HG02678 (cell line): ENCODE measurements around the gene ZBTB38.

Source experiments
- ATAC-seq: cut with Tn5 transposase; IDR thresholded peaks from one replicate; pipeline ENCODE4 v1.9.1; 2021; ENCODE audit warnings: mild to moderate bottlenecking, moderate library complexity; ENCODE audit not compliant: unreplicated experiment

ZBTB38 gene

DNA sequence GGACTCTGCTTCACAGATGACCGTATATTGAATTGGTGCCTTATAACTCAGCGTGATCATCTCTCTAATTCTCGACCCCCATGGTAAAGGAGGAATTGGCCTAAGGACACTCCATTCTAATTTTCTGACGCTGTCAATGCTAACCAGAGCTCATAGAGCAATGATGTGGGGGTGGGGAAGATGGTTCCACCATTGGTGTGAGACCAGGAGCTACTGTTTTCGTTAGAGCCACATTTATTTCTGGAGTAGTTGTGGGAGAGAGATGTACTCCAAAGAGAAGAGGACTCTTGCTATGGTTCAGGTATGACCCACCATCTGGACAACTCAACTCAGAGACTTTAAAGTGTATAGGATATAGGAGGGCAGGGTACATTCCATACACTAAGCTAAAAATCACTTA, 16.3 kb downstream of the ZBTB38 start:
- ATAC-seq = no peak

DNA sequence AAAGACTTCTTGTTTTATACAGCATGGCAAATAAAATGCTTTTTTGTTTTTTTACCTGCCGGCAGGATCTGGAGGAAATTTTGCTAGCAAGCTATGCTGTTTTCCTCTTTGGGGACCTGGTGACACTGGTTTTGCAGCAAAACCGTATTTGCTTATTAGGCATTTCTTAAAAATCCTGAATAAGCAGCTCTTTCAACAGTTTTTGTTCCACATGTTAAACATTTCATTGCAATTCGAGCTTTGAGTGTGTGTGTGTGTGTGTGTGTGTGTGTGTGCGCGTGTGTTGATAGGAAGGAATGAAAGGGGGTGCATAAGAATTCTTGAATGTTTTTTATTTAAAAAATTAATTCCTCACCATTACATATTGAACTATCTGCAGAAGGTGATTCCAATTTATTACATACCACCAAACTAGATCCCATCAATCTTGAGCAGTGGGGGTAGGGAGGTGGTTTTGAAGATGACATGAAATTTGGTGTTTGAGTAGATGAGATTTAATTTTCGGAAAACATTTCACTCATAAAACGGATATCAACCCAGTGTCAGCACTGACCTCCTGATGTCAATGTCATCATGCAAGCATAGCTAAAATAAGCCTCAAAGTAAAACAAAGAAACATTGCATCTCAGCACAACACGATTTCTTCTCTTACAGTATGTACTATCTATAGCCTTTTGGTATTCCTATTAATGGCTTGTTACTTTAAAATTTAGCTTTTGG, 17.3 kb downstream of the ZBTB38 start:
- no peak for ATAC-seq

DNA sequence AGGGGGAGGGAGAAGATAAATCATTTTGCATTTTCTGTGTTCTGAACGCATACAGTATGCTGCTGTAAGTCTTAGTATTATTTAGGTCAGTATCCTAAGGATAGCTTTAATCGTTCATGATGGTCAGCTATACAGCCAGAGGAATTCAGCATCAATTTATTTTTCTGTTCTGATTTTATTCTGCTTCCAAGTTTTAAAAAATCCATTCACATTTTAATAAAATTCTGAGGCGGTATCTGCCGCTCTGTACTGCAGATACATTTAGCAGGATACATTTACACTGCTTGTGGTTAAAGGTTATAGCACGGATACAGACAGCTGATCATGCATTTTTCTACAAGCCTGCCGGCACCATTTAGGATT, 17.8 kb downstream of the ZBTB38 start:
- no peak for ATAC-seq

DNA sequence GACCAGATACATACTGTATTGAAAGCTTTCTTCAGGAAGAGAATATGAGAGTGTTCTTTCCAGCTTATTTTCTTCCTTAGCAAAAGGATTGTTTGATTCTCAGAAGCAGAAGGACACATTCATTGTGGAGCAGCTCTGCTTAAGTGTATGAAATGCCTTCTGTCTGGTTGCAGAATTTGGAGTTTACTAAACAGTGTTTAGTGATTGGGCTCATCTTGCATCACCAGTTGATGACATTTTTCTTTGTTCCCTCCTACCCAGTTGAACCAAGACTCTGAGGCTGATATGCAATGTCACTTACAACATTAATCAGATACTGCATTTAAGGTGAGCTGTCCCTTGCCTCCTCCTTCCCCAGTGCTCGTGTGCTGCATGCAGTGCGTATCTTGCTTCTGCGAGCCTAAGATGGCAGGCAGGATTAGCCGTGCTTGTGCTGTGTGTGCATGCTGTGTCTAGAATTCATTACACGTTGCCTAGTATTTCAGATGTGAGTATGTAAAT, 18.4 kb downstream of the ZBTB38 start:
- ATAC-seq = no peak

- ATAC-seq = no peak
Observed at GRCh38 chr3:141387516-141387915, 19.2 kb downstream of the ZBTB38 start.

- no peak for ATAC-seq
Observed at GRCh38 chr3:141388395-141388794, 20.1 kb downstream of the ZBTB38 start.

DNA sequence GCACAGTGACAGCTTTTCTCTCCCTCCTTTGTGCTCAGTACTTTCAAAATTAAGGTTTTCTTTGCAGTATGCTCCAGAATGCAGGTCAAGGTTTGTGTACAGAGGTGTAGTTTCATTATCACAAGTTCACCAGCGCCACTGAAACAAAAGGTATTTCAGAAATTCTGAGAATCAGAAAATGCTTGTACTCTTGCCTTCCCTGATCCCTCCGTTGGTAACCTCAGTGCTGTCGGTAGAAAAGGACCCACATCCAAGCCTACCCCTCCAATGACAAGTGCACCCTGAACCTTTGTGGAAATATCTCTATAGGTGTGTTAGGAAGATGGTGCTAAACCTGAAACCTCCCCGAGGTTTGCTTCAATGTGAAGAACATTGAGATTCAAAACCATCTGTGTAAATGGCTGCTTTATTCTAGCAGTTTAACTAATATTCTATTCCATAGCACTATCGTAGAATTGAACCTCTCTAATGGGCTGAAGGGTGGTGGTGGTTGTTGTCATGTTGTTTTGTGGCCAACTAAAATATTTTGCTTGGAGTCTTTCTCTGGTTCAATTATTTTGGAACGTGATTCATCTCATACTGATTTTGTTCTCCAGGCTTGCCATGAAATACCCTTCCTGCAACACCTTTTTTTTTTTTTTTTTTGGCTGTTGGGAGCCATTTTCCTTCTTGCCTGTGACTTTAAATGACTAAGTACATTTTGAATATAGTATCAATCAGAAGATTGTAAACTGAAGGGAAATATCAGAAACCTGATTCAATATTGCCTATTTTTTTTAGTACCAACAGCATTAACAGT, 20.7 kb downstream of the ZBTB38 start:
- ATAC-seq = peak; percentile 63

- no peak for ATAC-seq
Observed at GRCh38 chr3:141389703-141390102, 21.4 kb downstream of the ZBTB38 start.

GRCh38 chr3:141390747-141391146, 22.4 kb downstream of the ZBTB38 start:
- no peak for ATAC-seq

- no peak for ATAC-seq
Observed at GRCh38 chr3:141391298-141391990, 23.1 kb downstream of the ZBTB38 start.

DNA sequence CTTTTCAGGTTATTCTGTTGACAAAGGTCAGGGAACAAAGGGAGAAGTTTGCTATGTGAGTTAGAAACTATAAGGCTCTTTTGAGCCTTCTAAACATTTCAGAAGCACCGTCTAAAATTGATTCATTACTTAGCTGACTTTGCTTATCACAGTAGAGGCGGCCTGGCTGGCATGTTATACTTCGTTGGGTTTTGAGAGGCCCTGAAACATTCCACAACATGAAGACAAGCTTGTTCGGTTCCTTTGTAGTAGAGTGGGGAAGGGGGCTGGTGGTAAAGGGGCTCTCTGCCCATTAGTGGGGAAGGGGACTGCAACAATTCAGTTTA, 23.6 kb downstream of the ZBTB38 start:
- ATAC-seq = no peak

DNA sequence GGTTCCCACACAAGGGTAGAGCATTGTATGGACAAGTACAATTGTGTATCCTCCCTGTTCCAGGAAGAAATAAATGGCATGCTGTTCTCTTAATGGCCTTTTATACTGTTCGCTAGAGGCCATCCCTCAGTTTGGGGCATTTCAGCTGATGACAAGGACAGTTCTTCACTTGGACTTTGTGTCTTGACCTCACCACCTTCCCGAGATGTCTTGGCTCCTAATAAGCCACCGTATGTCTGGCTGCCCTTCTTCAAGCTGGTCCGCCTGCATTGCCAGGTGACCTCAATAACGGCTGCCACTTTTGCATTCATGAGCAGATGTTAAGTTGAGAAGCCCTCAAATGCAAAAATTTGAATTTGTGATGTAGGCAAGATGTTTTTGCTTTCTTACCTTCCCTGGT, 24.1 kb downstream of the ZBTB38 start:
- no peak for ATAC-seq

- no peak for ATAC-seq
Observed at GRCh38 chr3:141392897-141393734, 24.8 kb downstream of the ZBTB38 start.

DNA sequence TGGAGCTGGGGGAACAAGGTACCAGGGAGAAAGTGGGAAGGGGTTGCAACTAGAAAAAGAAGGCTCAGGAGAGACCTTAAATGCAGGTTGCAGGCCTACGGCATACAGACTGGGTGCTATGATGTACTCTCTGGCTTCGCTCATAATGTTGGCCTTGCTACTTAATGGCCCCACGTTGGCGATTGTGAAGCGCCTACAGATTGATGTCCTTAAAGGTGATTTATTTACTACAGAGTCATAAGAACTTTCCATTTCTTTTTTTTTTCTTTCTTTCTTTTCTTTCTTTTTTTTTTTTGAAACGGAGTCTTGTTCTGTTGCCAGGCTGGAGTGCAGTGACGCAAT, 25.4 kb downstream of the ZBTB38 start:
- no peak for ATAC-seq

- ATAC-seq = no peak
Observed at GRCh38 chr3:141394560-141394959, 26.3 kb downstream of the ZBTB38 start.

GRCh38 chr3:141395005-141395589, 26.8 kb downstream of the ZBTB38 start:
- no peak for ATAC-seq

DNA sequence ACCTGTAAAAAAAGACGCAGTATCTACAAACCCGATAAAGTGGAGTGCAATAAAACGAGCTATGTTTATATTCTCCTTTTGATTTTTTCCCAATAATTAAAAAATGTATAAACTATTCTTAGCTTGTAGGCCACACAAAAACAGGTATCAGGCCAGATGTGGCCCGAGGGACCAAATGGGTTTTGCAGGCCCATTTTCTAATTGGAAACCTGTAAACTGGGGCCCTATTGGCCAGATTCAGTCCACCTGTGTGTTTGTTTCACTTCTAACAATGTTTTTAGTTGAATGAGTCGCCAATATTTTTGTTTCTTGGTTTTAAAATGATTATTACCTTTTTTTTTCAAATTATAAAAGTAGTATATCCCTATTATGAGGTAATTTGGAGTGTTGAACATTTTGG, 29.7 kb downstream of the ZBTB38 start:
- ATAC-seq = no peak

- no peak for ATAC-seq
Observed at GRCh38 chr3:141399200-141399599, 30.9 kb downstream of the ZBTB38 start.

GRCh38 chr3:141400073-141400971, 32.0 kb downstream of the ZBTB38 start:
- ATAC-seq = no peak

DNA sequence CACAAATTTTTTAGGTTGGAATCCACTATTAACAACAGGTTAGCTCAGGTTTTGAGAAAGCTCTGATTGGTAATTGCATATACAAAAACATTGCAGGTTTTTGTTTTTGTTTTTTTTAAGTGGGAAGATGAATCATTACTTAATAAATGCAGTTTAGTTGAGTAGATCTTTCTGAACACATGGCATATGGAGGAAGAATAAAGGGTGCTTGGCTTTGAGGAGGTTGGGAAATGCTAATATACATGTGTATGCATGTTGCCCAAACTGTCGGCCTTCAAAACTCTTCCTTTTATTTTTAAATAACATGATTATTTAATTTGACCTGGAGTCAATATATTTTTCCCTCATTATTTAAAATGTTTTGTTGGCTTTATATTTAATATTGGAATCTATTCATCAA, 32.8 kb downstream of the ZBTB38 start:
- ATAC-seq = no peak
